Lung microvascular endothelial cell (primary cell): ENCODE results near the gene CCPG1. TPM values are rescaled to one million over a fixed set of nuclear protein-coding genes. Genes with fewer than 3 reads are reported as not detected.
"Not testable (repeated sequence)": the region's sequence is repeated elsewhere in the genome, so short reads cannot be mapped to it uniquely, and the experiment has no call there.

Experiments
- DNase-seq, 2 donors: peaks; one replicate each; pipeline versions ENCODE4 v3.0.0 to v3.0.0-alpha.2; 2010; ENCODE audit warnings: low read depth in 2 of 2
- total RNA-seq: library from RNA; depleted of rRNA; stranded (reverse); fragments of >200 nt; gene quantifications from 2 replicates; pipeline ENCODE4 v1.2.1, GENCODE V29; 2014

CCPG1 gene
- 34.0 and 49.4 TPM in 2 replicates for total RNA-seq

DNA sequence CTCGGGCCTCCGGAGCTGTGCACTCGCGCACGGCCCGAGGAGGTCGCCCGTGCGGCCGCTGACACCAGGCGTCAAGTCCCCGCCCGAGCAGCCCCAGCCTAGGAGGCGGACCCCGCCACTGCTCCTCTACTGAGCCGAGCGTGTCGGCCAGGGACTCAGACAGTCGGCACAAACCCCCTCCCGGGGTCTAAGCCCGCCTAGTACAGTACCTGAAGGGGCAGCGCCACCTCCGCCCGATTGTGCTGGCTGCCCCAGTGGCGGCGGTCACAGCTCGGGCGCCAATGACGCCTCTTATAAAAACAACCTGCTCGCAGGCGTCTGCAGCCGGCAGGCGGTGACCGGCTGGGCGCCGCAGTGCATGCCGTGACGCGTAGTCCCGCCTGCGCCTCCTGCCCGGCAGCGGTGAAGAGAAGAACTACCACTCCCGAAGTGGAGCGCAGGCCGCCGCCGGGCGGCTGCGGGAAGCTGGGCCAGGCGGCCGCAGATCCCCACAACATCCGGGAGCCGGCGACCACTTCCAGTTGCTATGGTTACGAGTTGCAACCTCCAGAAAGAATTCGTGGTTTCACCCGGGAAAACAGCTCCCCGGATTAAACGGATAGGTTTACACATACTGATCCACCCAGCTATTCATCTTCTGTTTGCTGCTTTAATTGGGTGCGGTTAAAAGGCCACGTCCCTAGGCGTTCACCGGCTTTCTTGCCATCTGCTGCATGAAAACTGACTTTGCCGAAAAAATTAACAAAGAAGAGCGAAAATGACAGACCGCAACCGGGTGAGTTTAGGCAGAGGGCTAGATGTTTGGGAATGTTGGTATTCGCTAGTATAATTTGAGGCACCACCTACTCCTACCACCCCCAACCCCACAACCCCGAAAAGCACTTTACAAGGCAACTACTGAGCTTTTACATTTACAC lies at the start of gene CCPG1, which contains the start of gene PIERCE2:
Gene CCPG1 (minus strand): TSS at position 348 of the 917 bp plus-strand sequence. CDS start 18,935 bp downstream, outside the sequence.
Gene PIERCE2 (plus strand): TSS at position 484 of the 917 bp plus-strand sequence. CDS start 274 bp downstream, at position 758.
- peak; percentile 96 for DNase-seq

- DNase-seq, result no peak
These were observed 49.4 kb upstream of the CCPG1 start for GRCh38 chr15:55457401-55458022.

DNA sequence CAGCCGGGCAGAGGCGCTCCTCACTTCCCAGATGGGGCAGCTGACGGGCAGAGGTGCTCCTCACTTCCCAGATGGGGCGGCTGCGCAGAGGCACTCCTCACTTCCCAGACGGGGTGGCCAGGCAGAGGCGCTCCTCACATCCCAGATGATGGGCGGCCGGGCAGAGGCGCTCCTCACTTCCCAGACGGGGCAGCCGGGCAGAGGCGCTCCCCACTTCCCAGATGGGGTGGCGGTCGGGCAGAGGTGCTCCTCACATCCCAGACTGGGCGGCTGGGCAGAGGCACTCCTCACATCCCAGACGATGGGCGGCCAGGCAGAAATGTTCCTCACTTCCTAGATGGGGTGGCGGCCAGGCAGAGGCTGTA lies 38.9 kb upstream of the CCPG1 start:
- DNase-seq, result not testable (repeated sequence)

GRCh38 chr15:55446379-55447029 lies 38.3 kb upstream of the CCPG1 start:
- not testable (repeated sequence) for DNase-seq

- not testable (repeated sequence) for DNase-seq
These were observed 37.8 kb upstream of the CCPG1 start for GRCh38 chr15:55445936-55446335.

- DNase-seq, result not testable (repeated sequence)
These were observed 35.0 kb upstream of the CCPG1 start for GRCh38 chr15:55443141-55443540.

DNA sequence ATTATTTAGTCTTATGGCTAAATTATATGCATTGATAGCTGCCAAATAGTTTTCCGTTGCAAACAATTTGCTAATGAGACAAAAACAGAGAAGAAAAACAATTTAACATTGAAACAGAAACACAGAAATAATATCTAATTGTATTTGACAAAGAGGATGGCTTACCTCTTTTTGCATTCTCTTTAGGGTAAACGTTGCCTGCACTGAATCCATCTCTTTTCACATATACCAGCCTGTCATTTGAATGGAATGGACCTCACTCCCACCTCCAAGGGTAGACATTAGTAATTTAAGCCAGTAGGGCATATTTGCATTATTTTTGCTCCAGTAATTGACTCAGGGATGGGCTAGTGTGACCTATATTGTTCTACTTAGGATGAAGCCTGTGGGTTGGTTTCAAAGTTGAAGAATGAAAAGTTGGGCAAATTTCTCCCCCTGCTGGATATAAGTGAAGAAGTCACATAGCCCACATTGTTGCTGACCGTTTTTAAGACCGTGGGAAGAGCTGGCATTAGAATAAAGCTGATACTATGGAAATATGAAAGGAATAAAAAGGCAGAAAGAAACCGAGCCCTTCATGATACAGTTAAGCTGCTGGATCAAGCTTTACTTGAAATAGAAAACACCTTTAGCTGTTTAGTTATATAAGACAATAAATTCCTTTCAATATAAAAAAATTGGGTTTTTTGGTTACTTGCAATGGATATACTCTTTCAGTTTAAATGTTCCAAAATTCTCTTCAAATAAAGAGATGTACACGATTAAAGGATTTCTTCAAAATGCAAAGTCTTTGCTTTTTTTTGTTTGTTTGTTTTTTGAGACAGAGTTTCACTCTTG lies 27.0 kb upstream of the CCPG1 start:
- peak; percentile 76 to 84 for DNase-seq

DNA sequence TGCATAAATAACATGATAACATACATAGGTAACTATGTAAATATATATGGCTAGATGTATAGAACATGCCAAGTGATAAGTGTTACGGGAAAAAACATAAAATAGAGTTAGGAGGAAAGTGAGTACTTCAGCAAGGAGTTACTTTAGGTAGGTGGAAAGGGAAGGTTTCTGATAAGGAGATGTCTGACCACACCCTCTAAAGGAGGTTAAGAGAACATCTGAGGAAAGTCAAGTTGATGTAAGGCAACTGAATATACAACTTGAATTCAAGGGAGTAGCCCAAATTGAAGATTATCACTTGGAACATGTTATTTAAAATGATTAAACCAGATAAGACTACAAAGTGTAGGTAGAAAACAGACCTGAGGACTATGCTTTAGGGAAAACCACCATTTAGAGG lies 13.9 kb upstream of the CCPG1 start:
- no peak for DNase-seq

GRCh38 chr15:55420171-55420866 lies 12.2 kb upstream of the CCPG1 start:
- DNase-seq, result no peak

DNA sequence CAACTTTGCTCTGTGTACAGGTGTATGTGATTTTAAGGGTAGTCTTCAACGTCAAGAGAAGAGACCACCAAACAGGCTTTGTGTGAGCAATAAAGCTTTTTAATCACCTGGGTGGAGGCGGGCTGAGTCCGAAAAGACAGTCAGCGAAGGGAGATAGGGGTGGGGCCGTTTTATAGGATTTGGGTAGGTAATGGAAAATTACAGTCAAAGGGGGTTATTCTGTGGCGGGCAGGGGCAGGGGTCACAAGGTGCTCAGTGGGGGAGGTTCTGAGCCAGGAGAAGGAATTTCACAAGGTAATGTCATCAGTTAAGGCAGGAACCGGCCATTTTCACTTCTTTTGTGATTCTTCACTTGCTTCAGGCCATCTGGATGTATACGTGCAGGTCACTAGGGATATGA lies 9.5 kb upstream of the CCPG1 start:
- not testable (repeated sequence) for DNase-seq

GRCh38 chr15:55408976-55409375 lies 817 bp upstream of the CCPG1 start:
- DNase-seq, result not testable (repeated sequence)

DNA sequence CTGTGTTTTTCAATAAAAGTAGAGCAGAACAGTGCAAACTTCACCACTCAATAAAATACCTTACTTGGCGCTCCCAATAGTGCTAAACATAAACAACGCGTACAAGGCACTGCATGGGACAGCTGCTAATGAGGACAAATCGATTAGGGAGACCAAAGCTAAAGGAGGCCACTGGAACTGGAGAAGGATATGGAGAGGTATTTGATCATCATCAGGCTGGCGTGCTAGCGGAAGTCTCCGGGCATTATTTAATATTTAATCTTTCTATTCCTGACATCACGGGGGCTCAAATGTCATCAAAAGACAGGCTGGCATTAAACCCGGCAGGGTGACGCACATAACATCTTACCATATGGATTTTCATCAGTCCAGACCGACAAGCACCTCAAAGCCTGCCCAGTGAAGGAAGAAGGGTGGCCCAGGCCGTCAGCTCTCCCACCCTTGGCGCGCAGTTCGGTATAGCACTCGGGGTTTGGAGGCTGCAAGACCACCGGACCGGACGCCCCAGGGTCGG lies 604 bp downstream of the CCPG1 start:
- DNase-seq, result no peak

- peak; percentile 11 to 65 for DNase-seq
These were observed 4.6 kb downstream of the CCPG1 start for GRCh38 chr15:55403531-55403930.

DNA sequence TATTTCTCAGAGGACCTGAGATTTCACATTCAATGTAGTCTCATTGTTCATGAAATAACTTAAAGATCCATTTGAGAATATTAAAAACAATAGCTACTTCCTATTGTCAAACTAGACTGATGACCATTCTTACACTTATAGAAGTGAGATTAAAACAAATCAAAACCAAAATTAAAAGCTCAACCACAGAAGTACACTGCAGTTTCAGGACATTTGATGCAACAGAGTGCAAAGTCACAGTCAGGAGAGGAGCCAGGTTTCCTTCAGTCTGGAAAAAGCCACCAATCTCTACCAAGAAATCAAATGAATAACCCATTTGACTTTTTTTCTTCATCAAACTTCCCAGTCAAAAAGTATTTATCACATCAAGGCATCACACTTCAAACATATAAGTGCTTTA lies 5.5 kb downstream of the CCPG1 start:
- peak in 1 of 2 donors; percentile 12 for DNase-seq

DNA sequence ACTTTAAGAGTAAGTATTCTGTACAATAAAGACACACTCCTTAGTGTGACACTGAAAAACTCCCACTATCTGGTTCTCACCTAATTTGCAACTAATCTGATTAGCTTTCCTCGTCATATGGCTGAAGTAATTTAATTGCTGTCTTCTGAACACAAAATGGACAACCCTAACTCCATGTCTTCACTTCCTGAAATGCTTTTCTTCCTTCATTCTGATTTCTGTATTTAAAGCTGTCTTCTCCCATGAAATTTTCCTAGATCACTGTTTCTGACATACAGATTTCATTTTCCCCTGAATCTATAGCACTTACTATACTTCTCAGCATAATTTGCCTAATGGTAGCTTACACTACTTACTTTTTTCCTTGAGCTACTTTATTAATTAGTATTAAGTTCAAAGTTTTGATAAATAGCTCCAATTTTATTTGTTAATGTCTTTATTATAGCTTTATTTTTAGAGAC lies 6.3 kb downstream of the CCPG1 start:
- no peak for DNase-seq

GRCh38 chr15:55400050-55400449 lies 8.1 kb downstream of the CCPG1 start:
- not testable (repeated sequence) for DNase-seq

- no peak for DNase-seq
These were observed 9.9 kb downstream of the CCPG1 start for GRCh38 chr15:55398243-55398642.

DNA sequence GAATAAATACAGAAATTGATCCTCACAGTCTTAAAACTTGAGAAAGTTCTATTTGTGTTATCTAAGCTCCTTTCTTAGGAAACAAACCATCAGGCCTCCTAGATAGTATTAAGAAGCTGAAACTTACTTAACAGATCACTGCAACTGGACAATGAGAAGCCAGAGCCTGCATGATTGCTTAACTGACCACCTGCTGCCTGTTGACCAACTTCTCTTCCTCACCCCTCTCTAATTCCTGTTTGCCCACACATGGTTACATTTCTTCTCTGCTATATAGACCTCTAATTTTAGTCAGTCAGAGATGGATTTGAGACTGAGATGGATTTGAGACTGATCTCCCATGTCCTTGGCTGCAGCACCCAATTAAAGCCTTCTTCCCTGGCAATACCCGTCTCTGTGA lies 13.5 kb downstream of the CCPG1 start:
- no peak for DNase-seq

DNA sequence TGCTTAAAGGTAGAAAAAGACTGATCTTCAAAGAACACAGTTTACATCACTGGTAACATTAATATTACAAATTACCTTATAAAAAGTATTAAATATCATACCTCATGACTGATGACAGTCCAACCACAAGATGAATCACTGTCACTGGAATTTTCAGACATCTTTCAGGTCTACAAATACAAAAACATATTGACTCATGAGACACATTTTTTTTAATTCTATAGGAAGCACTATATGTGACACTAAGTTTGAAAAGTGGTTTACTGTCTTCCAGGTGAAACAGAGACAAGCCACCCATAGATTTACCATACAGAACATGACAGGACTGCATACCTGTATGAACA lies 18.9 kb downstream of the CCPG1 start:
- peak in 1 of 2 donors; percentile 36 for DNase-seq

DNA sequence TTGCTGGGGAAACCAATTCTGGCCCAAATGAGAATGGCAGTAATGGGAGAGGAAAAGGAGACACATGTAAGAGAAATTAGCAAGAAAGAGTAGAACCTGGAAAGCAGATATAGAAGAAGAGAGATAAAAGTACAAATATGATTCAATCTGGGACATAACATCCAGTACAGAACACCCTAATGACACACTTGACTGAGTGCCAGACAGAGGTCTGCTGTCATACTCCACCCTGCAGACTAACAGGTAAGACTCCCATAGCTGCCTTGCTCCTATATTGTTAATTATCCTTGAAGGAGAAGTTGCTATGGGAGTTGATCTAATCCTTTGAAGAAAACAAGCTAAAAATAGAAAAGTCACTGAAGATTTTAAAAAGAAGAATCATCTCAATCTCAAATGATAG lies 21.1 kb downstream of the CCPG1 start:
- DNase-seq, result no peak
